Upper lobe of left lung (tissue), 4 donors: Measurements from ENCODE around the gene FOXO4.

ENCODE experiments used
- POLR2A ChIP-seq, 4 donors: fragments of 450-650 bp; IDR thresholded peaks; one replicate each; pipeline ENCODE4 v1.5.1; 2016 to 2017; ENCODE audit warnings: antibody characterized with exemption in 4 of 4, mild to moderate bottlenecking in 2 of 4
- POLR2AphosphoS5 ChIP-seq, 2 donors: sonication (generic); formaldehyde crosslinking; IDR thresholded peaks; one replicate each; pipeline ENCODE4 v1.5.1; 2017; ENCODE audit warnings: antibody characterized with exemption in 2 of 2
- TF ChIP-seq, protein P1 (sequence below), 6 experiments: fragments of 450-650 bp in 4 of 6; fragments of 200-600 bp in 2 of 6; sonication (generic) in 2 of 6; IDR thresholded peaks; one replicate each; pipeline ENCODE4 v1.5.1; 2016 to 2019; ENCODE audit warnings: antibody characterized with exemption in 6 of 6

DNA sequence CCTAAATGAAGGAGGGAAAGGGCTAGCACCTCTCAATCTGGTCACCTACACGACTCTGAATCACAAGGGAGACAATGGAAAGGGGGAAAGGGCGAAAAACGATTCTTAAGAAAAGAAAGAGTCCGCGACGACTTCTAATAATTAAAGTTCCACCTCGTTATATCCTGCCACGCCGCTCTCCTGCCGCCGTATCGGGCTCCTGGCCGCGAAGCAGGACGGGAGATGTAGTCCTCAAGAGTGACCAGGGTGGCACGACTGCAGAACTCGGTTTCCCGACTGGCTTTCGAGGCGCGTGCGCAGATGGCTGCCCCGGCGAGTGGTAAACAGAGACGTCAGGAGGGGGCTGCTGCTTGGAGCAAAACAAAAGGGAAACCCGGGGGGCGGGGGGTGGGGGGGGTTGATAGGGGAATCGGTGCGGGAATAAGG, at the start of gene FOXO4:
- no peak for TF ChIP-seq POLR2A (IDR thresholded peaks at IDR 0.05)
- TF ChIP-seq, protein P1, sequence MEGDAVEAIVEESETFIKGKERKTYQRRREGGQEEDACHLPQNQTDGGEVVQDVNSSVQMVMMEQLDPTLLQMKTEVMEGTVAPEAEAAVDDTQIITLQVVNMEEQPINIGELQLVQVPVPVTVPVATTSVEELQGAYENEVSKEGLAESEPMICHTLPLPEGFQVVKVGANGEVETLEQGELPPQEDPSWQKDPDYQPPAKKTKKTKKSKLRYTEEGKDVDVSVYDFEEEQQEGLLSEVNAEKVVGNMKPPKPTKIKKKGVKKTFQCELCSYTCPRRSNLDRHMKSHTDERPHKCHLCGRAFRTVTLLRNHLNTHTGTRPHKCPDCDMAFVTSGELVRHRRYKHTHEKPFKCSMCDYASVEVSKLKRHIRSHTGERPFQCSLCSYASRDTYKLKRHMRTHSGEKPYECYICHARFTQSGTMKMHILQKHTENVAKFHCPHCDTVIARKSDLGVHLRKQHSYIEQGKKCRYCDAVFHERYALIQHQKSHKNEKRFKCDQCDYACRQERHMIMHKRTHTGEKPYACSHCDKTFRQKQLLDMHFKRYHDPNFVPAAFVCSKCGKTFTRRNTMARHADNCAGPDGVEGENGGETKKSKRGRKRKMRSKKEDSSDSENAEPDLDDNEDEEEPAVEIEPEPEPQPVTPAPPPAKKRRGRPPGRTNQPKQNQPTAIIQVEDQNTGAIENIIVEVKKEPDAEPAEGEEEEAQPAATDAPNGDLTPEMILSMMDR (IDR thresholded peaks at IDR 0.05), result no peak
- TF ChIP-seq POLR2AphosphoS5 (IDR thresholded peaks at IDR 0.05), result peak in 1 of 2 donors; percentile 43
